Loucy (cell line): Measurements from ENCODE around the gene TLE5.

Experiments
- H2AFZ ChIP-seq: fragments of 200-600 bp; sonication (generic); 2 replicates; pipeline ENCODE4 v1.6.0; 2016; ENCODE audit warnings: antibody characterized with exemption, mild to moderate bottlenecking, low read length, moderate library complexity
- H3F3A ChIP-seq: fragments of 200-600 bp; 2 replicates; pipeline ENCODE4 v1.6.0; 2016; ENCODE audit warnings: antibody characterized with exemption, low read depth, mild to moderate bottlenecking
- H3K27me3 ChIP-seq: fragments of 200-600 bp; sonication (generic); 2 replicates; pipeline ENCODE4 v1.6.1; 2014; ENCODE audit warnings: low read length, mild to moderate bottlenecking; ENCODE audit not compliant: insufficient read depth, poor library complexity, severe bottlenecking
- H3K36me3 ChIP-seq: fragments of 200-600 bp; sonication (generic); 2 replicates; pipeline ENCODE4 v1.6.1; 2016; ENCODE audit warnings: low read length; ENCODE audit not compliant: insufficient read depth
- H3K4me1 ChIP-seq: fragments of 200-600 bp; sonication (generic); 2 replicates; pipeline ENCODE4 v1.5.1; 2014; ENCODE audit warnings: low read length, mild to moderate bottlenecking; ENCODE audit not compliant: insufficient read depth, poor library complexity, severe bottlenecking
- H3K4me2 ChIP-seq: fragments of 200-600 bp; sonication (generic); 2 replicates; pipeline ENCODE4 v1.6.0; 2014; ENCODE audit warnings: antibody characterized with exemption, low read length, low read depth, mild to moderate bottlenecking; ENCODE audit not compliant: poor library complexity, severe bottlenecking
- H3K4me3 ChIP-seq: fragments of 200-600 bp; sonication (generic); 2 replicates; pipeline ENCODE4 v1.5.1; 2014; ENCODE audit warnings: low read length, mild to moderate bottlenecking, mixed read lengths; ENCODE audit not compliant: poor library complexity, severe bottlenecking
- H3K79me2 ChIP-seq: fragments of 200-600 bp; sonication (generic); 2 replicates; pipeline ENCODE4 v1.6.1; 2014; ENCODE audit warnings: low read length; ENCODE audit not compliant: insufficient read depth
- H3K9ac ChIP-seq: fragments of 200-600 bp; sonication (generic); 2 replicates; pipeline ENCODE4 v1.6.0; 2014; ENCODE audit warnings: mild to moderate bottlenecking, low read depth, low read length, moderate library complexity; ENCODE audit not compliant: poor library complexity, severe bottlenecking
- H3K9me2 ChIP-seq: fragments of 200-600 bp; sonication (generic); replicated peaks from 2 replicates; pipeline ENCODE4 v1.6.1; 2016; ENCODE audit warnings: low read depth, low read length, mixed read lengths
- H3K9me3 ChIP-seq: fragments of 200-600 bp; sonication (generic); 2 replicates; pipeline ENCODE4 v1.6.1; 2014; ENCODE audit warnings: mild to moderate bottlenecking, antibody characterized with exemption, low read length, low read depth; ENCODE audit not compliant: insufficient read depth
- H4K20me1 ChIP-seq: fragments of 200-600 bp; sonication (generic); 2 replicates; pipeline ENCODE4 v1.6.0; 2014; ENCODE audit warnings: antibody characterized with exemption, low read length, mild to moderate bottlenecking; ENCODE audit not compliant: insufficient read depth, poor library complexity, severe bottlenecking
- EZH2phosphoT487 ChIP-seq: fragments of 200-600 bp; IDR thresholded peaks from 2 replicates; pipeline ENCODE4 v1.6.1; 2018; ENCODE audit warnings: antibody characterized with exemption, mild to moderate bottlenecking, moderate library complexity, borderline replicate concordance
- TF ChIP-seq, protein P1 (sequence below): fragments of 200-600 bp; sonication (generic); conservative IDR thresholded peaks from 2 replicates; pipeline ENCODE4 v1.5.1; 2014; ENCODE audit warnings: mild to moderate bottlenecking, antibody characterized with exemption, low read length

The TLE5 gene

GRCh38 chr19:3061182-3062161 lies 823 bp downstream of the TLE5 start:
- H3K9me3 ChIP-seq, result no peaks in the 10 kb centered on the region
- no peak for TF ChIP-seq EZH2phosphoT487
- TF ChIP-seq, protein P1, sequence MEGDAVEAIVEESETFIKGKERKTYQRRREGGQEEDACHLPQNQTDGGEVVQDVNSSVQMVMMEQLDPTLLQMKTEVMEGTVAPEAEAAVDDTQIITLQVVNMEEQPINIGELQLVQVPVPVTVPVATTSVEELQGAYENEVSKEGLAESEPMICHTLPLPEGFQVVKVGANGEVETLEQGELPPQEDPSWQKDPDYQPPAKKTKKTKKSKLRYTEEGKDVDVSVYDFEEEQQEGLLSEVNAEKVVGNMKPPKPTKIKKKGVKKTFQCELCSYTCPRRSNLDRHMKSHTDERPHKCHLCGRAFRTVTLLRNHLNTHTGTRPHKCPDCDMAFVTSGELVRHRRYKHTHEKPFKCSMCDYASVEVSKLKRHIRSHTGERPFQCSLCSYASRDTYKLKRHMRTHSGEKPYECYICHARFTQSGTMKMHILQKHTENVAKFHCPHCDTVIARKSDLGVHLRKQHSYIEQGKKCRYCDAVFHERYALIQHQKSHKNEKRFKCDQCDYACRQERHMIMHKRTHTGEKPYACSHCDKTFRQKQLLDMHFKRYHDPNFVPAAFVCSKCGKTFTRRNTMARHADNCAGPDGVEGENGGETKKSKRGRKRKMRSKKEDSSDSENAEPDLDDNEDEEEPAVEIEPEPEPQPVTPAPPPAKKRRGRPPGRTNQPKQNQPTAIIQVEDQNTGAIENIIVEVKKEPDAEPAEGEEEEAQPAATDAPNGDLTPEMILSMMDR, result peak; percentile 44
- H4K20me1 ChIP-seq, result peaks cover 49% of the 10 kb centered on the region
- H3K9ac ChIP-seq, result peak overlapping the region; percentile 97
- peaks cover 61% of the 10 kb centered on the region for H3K79me2 ChIP-seq
- peak overlapping the region; percentile 90 for H3K4me2 ChIP-seq
- H2AFZ ChIP-seq, result no peak overlapping the region
- H3F3A ChIP-seq, result no peaks in the 10 kb centered on the region
- no peaks in the 10 kb centered on the region for H3K9me2 ChIP-seq
- H3K27me3 ChIP-seq, result no peaks in the 10 kb centered on the region
- peak overlapping the region; percentile 80 for H3K4me3 ChIP-seq
- H3K4me1 ChIP-seq, result no peaks in the 10 kb centered on the region
- peaks cover 35% of the 10 kb centered on the region; the same call in 1 of the 2 replicates for H3K36me3 ChIP-seq

DNA sequence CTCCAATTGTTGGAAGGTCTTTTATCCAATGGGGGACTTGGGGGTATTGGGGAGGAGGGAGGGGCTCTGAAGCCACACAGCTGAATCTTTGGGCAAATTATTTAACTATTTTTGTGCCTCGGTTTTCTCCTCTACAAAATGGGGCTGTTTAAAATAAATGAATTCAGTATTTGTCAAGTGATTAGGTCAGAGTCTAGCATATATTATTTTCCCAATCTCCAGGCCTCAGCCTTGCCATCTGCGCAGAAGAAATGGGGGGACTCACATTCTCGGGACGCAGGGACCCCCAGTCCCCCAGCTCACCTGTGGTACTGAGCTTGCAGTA lies 1.5 kb downstream of the TLE5 start:
- Histone ChIP-seq H3K9ac (peak overlapping the region; percentile 97), H4K20me1 (peaks cover 54% of the 10 kb centered on the region)

GRCh38 chr19:3059653-3060052 lies 2.6 kb downstream of the TLE5 start:
- Histone ChIP-seq H3K9me2 (no peaks in the 10 kb centered on the region), H3K9ac (no peak overlapping the region), H2AFZ (no peak overlapping the region), H4K20me1 (peaks cover 65% of the 10 kb centered on the region), H3K4me1 (no peaks in the 10 kb centered on the region), H3K36me3 (peaks cover 47% of the 10 kb centered on the region; the same call in 1 of the 2 replicates), H3K4me2 (peak overlapping the region; percentile 90), H3K79me2 (peaks cover 65% of the 10 kb centered on the region), H3K4me3 (peak overlapping the region; percentile 80), H3F3A (no peaks in the 10 kb centered on the region), H3K27me3 (no peaks in the 10 kb centered on the region), H3K9me3 (no peaks in the 10 kb centered on the region)
- no peak for TF ChIP-seq EZH2phosphoT487
- TF ChIP-seq, protein P1, result no peak

More for the DNA sequence above, 1.5 kb downstream of the TLE5 start:
- Histone ChIP-seq H3K4me2 (peak overlapping the region; percentile 90), H3K79me2 (peaks cover 65% of the 10 kb centered on the region), H3K4me1 (no peaks in the 10 kb centered on the region), H3K9me3 (no peaks in the 10 kb centered on the region), H3K9me2 (no peaks in the 10 kb centered on the region), H2AFZ (no peak overlapping the region), H3K27me3 (no peaks in the 10 kb centered on the region), H3F3A (no peaks in the 10 kb centered on the region), H3K4me3 (peak overlapping the region; percentile 80), H3K36me3 (peaks cover 37% of the 10 kb centered on the region; the same call in 1 of the 2 replicates)
- no peak for TF ChIP-seq EZH2phosphoT487
- TF ChIP-seq, protein P1, result no peak
